ENCODE results near the gene SPINT3.
"Not testable (repeated sequence)": the region's sequence is repeated elsewhere in the genome, so short reads cannot be mapped to it uniquely, and the experiment has no call there.

The SPINT3 gene

DNA sequence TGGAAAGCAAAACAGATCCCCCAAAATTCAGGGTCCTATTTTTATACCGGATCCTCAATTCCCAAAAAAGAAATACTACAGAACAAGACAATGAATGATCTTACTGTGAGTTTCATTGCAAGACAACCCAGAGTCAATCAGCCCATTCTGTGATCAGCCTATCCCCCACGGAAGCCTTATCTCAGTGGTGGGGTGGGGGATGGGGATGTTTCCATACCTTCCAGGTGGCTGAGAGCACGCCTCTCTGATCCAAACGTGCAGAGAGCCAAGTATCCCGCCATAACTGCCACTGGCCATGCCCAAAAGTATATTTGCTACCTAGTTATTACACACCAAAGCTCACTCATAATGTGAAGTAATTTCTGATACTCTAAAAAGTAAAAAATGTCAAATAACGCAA is 30.7 kb downstream of the SPINT3 start:
- no peak overlapping the region for H3K4me3 ChIP-seq (ENCODE audit: low read depth in 1 of 2, low read length in 2 of 2)
- no peak overlapping the region for H3K27ac ChIP-seq (ENCODE audit: low read depth, low read length)
- no peaks in the 10 kb centered on the region for H3K36me3 ChIP-seq (ENCODE audit: control insufficient read depth in 1 of 2, insufficient read depth in 2 of 2, low read length in 2 of 2)
- H3K9me3 ChIP-seq (ENCODE audit: control insufficient read depth in 1 of 2, low read length in 2 of 2) = no peaks in the 10 kb centered on the region
- peaks cover 0 to 4% of the 10 kb centered on the region in 2 donors for H3K27me3 ChIP-seq (ENCODE audit: control insufficient read depth in 1 of 2, insufficient read depth in 2 of 2, low read length in 2 of 2)
- H3K4me1 ChIP-seq (ENCODE audit: control insufficient read depth in 1 of 2, insufficient read depth in 2 of 2, low read length in 2 of 2) = peaks cover 5 to 7% of the 10 kb centered on the region in 2 donors
- no peak overlapping the region for H3K9ac ChIP-seq (ENCODE audit: low read depth in 1 of 2, low read length in 2 of 2)

DNA sequence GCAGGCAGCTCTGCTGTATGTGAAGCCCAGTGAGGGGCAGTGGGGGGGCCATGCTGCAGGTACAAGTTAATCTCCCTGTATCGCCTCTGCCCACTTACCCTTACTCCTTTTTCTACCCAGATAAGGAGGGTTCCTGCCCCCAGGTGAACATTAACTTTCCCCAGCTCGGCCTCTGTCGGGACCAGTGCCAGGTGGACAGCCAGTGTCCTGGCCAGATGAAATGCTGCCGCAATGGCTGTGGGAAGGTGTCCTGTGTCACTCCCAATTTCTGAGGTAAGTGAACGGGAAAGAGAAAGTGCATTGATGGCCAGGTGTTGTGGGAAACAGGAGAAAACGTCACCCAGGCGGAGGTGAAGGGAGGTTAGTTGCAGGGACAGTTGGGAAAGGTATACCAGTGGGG is 35.6 kb downstream of the SPINT3 start:
- Histone ChIP-seq H3K4me1 (ENCODE audit: control insufficient read depth in 1 of 2, insufficient read depth in 2 of 2, low read length in 2 of 2) (peaks cover 0 to 4% of the 10 kb centered on the region in 2 donors), H3K9me3 (ENCODE audit: control insufficient read depth in 1 of 2, low read length in 2 of 2) (no peaks in the 10 kb centered on the region), H3K27me3 (ENCODE audit: control insufficient read depth in 1 of 2, insufficient read depth in 2 of 2, low read length in 2 of 2) (peaks cover 0 to 4% of the 10 kb centered on the region in 2 donors), H3K4me3 (ENCODE audit: low read depth in 1 of 2, low read length in 2 of 2) (no peak overlapping the region), H3K9ac (ENCODE audit: low read depth in 1 of 2, low read length in 2 of 2) (no peak overlapping the region), H3K36me3 (ENCODE audit: control insufficient read depth in 1 of 2, insufficient read depth in 2 of 2, low read length in 2 of 2) (no peaks in the 10 kb centered on the region), H3K27ac (ENCODE audit: low read depth, low read length) (no peak overlapping the region)

DNA sequence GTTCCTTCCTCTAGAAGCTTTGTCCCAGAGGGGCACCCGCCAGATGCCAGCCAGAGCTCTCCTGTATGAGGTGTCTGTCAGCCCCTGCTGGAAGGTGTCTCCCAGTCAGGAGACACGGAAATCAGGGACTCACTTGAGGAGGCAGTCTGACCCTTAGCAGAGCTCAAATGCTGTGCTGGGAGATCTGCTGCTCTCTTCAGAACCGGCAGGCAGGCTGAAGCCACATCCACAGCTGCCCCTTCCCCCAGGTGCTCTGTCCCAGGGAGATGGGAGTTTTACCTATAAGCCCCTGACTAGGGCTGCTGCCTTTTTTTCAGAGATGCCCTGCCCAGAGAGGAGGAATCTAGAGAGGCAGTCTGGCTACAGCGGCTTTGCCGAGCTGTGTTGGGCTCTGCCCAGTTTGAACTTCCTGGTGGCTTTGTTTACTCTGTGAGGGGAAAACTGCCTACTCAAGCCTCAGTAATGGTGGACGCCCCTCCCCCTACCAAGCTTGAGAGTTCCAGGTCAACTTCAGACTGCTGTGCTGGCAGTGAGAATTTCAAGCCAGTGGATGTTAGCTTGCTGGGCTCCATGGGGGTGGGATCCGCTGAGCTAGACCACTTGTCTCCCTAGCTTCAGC is 37.8 kb downstream of the SPINT3 start:
- H3K36me3 ChIP-seq (ENCODE audit: control insufficient read depth in 1 of 2, insufficient read depth in 2 of 2, low read length in 2 of 2); H3K4me1 ChIP-seq (ENCODE audit: control insufficient read depth in 1 of 2, insufficient read depth in 2 of 2, low read length in 2 of 2); H3K27ac ChIP-seq (ENCODE audit: low read depth, low read length); H3K9ac ChIP-seq (ENCODE audit: low read depth in 1 of 2, low read length in 2 of 2); H3K4me3 ChIP-seq (ENCODE audit: low read depth in 1 of 2, low read length in 2 of 2); H3K27me3 ChIP-seq (ENCODE audit: control insufficient read depth in 1 of 2, insufficient read depth in 2 of 2, low read length in 2 of 2); H3K9me3 ChIP-seq (ENCODE audit: control insufficient read depth in 1 of 2, low read length in 2 of 2): not testable (repeated sequence)

DNA sequence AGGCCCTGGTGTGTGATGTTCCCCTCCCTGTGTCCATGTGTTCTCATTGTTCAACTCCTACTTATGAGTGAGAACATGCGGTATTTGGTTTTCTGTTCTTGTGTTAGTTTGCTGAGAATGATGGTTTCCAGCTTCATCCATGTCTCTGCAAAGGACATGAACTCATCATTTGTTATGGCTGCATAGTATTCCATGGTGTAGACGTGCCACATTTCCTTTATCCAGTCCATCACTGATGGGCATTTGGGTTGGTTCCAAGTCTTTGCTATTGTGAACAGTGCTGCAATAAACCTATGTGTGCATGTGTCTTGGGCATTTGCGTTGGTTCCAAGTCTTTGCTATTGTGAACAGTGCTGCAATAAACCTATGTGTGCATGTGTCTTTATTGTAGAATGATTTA is 43.1 kb downstream of the SPINT3 start:
- Histone ChIP-seq H3K4me1 (ENCODE audit: control insufficient read depth in 1 of 2, insufficient read depth in 2 of 2, low read length in 2 of 2) (peaks cover 12 to 13% of the 10 kb centered on the region in 2 donors), H3K27me3 (ENCODE audit: control insufficient read depth in 1 of 2, insufficient read depth in 2 of 2, low read length in 2 of 2) (peaks cover 10 to 18% of the 10 kb centered on the region in 2 donors)
- not testable (repeated sequence) for H3K4me3 ChIP-seq (ENCODE audit: low read depth in 1 of 2, low read length in 2 of 2); H3K27ac ChIP-seq (ENCODE audit: low read depth, low read length); H3K9me3 ChIP-seq (ENCODE audit: control insufficient read depth in 1 of 2, low read length in 2 of 2); H3K9ac ChIP-seq (ENCODE audit: low read depth in 1 of 2, low read length in 2 of 2); H3K36me3 ChIP-seq (ENCODE audit: control insufficient read depth in 1 of 2, insufficient read depth in 2 of 2, low read length in 2 of 2)

DNA sequence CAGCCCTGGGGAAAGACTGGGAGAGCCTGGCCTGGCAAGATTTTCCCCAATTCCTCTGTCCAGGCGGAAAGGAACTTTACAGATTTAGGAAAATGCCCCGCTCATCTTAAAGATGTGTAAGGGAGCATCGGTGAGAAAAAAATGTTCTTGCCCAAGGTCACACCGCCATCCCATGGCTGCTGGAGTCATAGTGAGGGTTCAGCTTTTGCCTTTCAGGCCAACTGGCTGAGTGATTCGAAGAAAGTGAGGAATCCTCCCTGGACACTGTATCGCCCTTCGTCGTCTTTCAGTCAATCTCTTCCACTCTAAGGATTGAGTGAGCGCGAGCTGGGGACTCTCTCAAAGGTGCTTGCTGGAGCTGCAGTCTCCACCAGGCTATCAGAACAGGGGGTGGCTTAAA is 44.5 kb downstream of the SPINT3 start:
- peaks cover 10 to 18% of the 10 kb centered on the region in 2 donors for H3K27me3 ChIP-seq (ENCODE audit: control insufficient read depth in 1 of 2, insufficient read depth in 2 of 2, low read length in 2 of 2)
- peak overlapping the region in 1 of 2 donors; percentile 38 for H3K9ac ChIP-seq (ENCODE audit: low read depth in 1 of 2, low read length in 2 of 2)
- H3K4me3 ChIP-seq (ENCODE audit: low read depth in 1 of 2, low read length in 2 of 2) = peak overlapping the region; percentile 56 to 73
- H3K4me1 ChIP-seq (ENCODE audit: control insufficient read depth in 1 of 2, insufficient read depth in 2 of 2, low read length in 2 of 2) = peaks cover 13 to 18% of the 10 kb centered on the region in 2 donors
- no peaks in the 10 kb centered on the region for H3K36me3 ChIP-seq (ENCODE audit: control insufficient read depth in 1 of 2, insufficient read depth in 2 of 2, low read length in 2 of 2)
- H3K9me3 ChIP-seq (ENCODE audit: control insufficient read depth in 1 of 2, low read length in 2 of 2) = no peaks in the 10 kb centered on the region
- H3K27ac ChIP-seq (ENCODE audit: low read depth, low read length) = no peak overlapping the region

DNA sequence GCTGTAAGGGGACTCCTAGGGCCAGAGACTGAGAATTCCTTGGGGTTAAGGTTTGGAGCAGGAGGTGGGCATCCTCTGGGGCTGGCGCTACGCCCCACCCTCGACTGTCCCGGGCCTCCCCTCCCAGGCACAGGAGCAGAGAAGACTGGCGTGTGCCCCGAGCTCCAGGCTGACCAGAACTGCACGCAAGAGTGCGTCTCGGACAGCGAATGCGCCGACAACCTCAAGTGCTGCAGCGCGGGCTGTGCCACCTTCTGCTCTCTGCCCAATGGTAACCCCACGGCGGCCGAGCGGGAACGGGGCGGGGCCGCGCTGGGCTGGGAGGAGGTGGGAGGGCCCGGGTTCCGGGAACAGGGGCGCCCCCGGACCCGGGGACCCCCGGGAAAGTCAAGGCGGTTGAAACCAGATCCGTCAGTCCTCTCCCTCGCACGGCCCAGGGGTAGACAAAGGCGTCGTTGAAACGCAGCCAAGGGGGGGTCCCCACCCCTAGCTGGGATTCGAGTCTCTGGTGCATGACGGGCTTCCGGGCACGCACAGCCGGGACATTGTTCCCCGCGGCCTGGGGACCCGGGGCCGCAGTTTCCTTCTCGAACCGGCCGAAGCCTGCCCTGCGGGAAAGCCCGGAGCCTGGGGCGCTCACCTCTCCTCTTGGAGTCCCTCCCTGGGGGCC is 45.0 kb downstream of the SPINT3 start:
- peaks cover 10 to 18% of the 10 kb centered on the region in 2 donors for H3K27me3 ChIP-seq (ENCODE audit: control insufficient read depth in 1 of 2, insufficient read depth in 2 of 2, low read length in 2 of 2)
- H3K9me3 ChIP-seq (ENCODE audit: control insufficient read depth in 1 of 2, low read length in 2 of 2) = no peaks in the 10 kb centered on the region
- no peaks in the 10 kb centered on the region for H3K36me3 ChIP-seq (ENCODE audit: control insufficient read depth in 1 of 2, insufficient read depth in 2 of 2, low read length in 2 of 2)
- no peak overlapping the region for H3K27ac ChIP-seq (ENCODE audit: low read depth, low read length)
- H3K9ac ChIP-seq (ENCODE audit: low read depth in 1 of 2, low read length in 2 of 2) = peak overlapping the region in 1 of 2 donors; percentile 57
- peaks cover 13 to 22% of the 10 kb centered on the region in 2 donors for H3K4me1 ChIP-seq (ENCODE audit: control insufficient read depth in 1 of 2, insufficient read depth in 2 of 2, low read length in 2 of 2)
- peak overlapping the region; percentile 56 to 73 for H3K4me3 ChIP-seq (ENCODE audit: low read depth in 1 of 2, low read length in 2 of 2)

DNA sequence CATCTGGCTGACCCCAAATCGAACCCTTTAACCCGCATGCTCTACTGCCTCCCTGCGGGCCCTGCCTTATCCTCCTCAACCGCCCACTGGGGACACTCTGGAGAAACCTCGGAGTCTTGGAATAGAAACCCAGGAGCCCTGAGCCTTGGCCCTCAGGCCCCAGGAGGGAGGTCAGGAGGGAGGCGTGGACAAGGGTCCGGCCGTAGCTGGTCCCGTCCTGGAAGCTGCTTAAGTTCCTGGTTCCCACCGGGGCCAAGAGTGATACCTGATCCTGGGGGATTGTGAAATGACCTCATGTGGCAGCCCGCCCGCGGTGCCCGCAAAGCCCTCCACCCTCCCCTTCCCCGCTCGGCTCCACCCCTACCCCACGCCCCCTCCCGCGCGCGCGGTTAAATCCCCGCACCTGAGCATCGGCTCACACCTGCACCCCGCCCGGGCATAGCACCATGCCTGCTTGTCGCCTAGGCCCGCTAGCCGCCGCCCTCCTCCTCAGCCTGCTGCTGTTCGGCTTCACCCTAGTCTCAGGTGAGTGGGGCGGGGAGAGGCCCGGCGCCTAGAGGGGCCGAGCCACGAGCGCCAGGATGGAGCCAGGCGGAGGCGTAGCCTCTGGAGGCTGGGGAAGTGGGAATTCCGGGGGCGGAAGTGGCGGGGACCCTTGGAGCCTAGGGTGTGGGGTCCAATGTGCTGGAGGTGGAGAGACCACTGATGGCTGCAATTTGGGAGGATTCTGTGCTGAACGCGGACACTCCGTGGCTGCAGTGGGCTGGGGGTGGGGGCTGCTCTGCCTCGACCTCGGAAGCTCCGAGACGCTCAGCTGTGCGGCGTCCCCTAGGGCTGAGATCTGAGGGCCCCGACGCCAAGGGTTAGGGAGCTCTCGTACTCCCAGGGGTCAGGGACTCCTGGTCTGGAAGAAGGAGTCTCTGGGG is 45.8 kb downstream of the SPINT3 start, which contains the start of gene WFDC2:
Gene WFDC2 (plus strand): TSS at position 418 of the 926 bp plus-strand sequence. CDS start 29 bp downstream, at position 447.
- no peaks in the 10 kb centered on the region for H3K36me3 ChIP-seq (ENCODE audit: control insufficient read depth in 1 of 2, insufficient read depth in 2 of 2, low read length in 2 of 2)
- peaks cover 13 to 22% of the 10 kb centered on the region in 2 donors for H3K4me1 ChIP-seq (ENCODE audit: control insufficient read depth in 1 of 2, insufficient read depth in 2 of 2, low read length in 2 of 2)
- H3K27ac ChIP-seq (ENCODE audit: low read depth, low read length) = no peak within 1 kb of the TSS
- H3K27me3 ChIP-seq (ENCODE audit: control insufficient read depth in 1 of 2, insufficient read depth in 2 of 2, low read length in 2 of 2) = peaks cover 10 to 18% of the 10 kb centered on the region in 2 donors
- peak within 1 kb of the TSS; percentile 56 to 73 for H3K4me3 ChIP-seq (ENCODE audit: low read depth in 1 of 2, low read length in 2 of 2)
- peak within 1 kb of the TSS; percentile 25 to 57 for H3K9ac ChIP-seq (ENCODE audit: low read depth in 1 of 2, low read length in 2 of 2)
- no peaks in the 10 kb centered on the region for H3K9me3 ChIP-seq (ENCODE audit: control insufficient read depth in 1 of 2, low read length in 2 of 2)

DNA sequence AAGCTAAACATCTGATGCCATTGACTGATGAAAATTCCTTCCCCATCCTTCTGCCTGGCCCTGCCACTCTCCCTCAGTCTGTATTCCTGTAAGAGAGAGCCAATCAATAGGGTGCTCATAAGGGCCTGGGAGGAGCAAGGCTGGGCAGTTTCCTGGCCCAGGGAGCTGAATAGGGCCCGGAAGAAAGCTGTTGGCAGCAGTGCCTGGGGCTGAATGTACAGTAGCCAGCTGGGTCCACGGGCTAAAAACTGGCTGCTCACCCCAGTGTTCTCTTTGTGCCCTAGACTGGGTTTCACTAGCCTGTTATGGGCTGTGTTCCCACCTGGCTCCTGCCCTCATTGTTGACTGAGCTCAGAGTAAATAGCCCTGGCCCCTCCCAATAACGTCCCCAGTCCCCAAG is 47.6 kb downstream of the SPINT3 start:
- no peak overlapping the region for H3K27ac ChIP-seq (ENCODE audit: low read depth, low read length)
- peaks cover 13 to 22% of the 10 kb centered on the region in 2 donors for H3K4me1 ChIP-seq (ENCODE audit: control insufficient read depth in 1 of 2, insufficient read depth in 2 of 2, low read length in 2 of 2)
- H3K9me3 ChIP-seq (ENCODE audit: control insufficient read depth in 1 of 2, low read length in 2 of 2) = no peaks in the 10 kb centered on the region
- no peak overlapping the region for H3K9ac ChIP-seq (ENCODE audit: low read depth in 1 of 2, low read length in 2 of 2)
- H3K27me3 ChIP-seq (ENCODE audit: control insufficient read depth in 1 of 2, insufficient read depth in 2 of 2, low read length in 2 of 2) = peaks cover 10 to 18% of the 10 kb centered on the region in 2 donors
- H3K36me3 ChIP-seq (ENCODE audit: control insufficient read depth in 1 of 2, insufficient read depth in 2 of 2, low read length in 2 of 2) = no peaks in the 10 kb centered on the region
- no peak overlapping the region for H3K4me3 ChIP-seq (ENCODE audit: low read depth in 1 of 2, low read length in 2 of 2)

DNA sequence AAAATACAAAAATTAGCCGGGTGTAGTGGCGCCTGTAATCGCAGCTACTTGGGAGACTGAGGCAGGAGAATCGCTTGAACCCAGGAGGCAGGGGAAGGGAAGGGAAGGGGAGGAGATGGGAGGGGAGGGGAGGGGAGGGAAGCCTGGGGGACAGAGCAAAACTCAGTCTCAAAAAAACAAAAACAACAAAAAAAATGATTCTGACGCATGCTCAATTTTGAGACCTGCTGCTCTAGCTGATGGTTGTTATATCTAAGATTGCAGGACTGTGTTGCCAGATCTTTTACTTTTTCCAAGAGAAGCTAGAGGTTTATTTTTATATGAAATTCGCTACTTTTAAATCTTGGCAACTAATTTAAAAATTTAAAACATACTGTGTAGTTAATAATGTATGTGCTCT is 48.2 kb downstream of the SPINT3 start:
- peaks cover 10 to 18% of the 10 kb centered on the region in 2 donors for H3K27me3 ChIP-seq (ENCODE audit: control insufficient read depth in 1 of 2, insufficient read depth in 2 of 2, low read length in 2 of 2)
- H3K4me1 ChIP-seq (ENCODE audit: control insufficient read depth in 1 of 2, insufficient read depth in 2 of 2, low read length in 2 of 2) = peaks cover 13 to 22% of the 10 kb centered on the region in 2 donors
- H3K27ac ChIP-seq (ENCODE audit: low read depth, low read length) = no peak overlapping the region

More for the DNA sequence above, 48.2 kb downstream of the SPINT3 start:
- Histone ChIP-seq H3K9ac (ENCODE audit: low read depth in 1 of 2, low read length in 2 of 2) (no peak overlapping the region), H3K4me3 (ENCODE audit: low read depth in 1 of 2, low read length in 2 of 2) (no peak overlapping the region), H3K9me3 (ENCODE audit: control insufficient read depth in 1 of 2, low read length in 2 of 2) (no peaks in the 10 kb centered on the region), H3K36me3 (ENCODE audit: control insufficient read depth in 1 of 2, insufficient read depth in 2 of 2, low read length in 2 of 2) (no peaks in the 10 kb centered on the region)

Measured in duodenal mucosa (tissue), 2 donors.